ENCODE results near the gene PANK1. TPM values are rescaled to one million over a fixed set of nuclear protein-coding genes. Genes with fewer than 3 reads are reported as not detected.
"Not testable (repeated sequence)": the region's sequence is repeated elsewhere in the genome, so short reads cannot be mapped to it uniquely, and the experiment has no call there.

The PANK1 gene
- polyA plus RNA-seq, 1 experiment, result 4.2 TPM

GRCh38 chr10:89547853-89548513 lies 97.1 kb downstream of the PANK1 start:
- no peak overlapping the region for H3K4me3 ChIP-seq (ENCODE audit: low read depth, low read length)
- CTCF ChIA-PET, result no interaction called here

GRCh38 chr10:89546651-89547050 lies 98.4 kb downstream of the PANK1 start:
- CTCF ChIA-PET; H3K27me3 ChIP-seq (ENCODE audit: control insufficient read depth, insufficient read depth, low read length); H3K4me3 ChIP-seq (ENCODE audit: low read depth, low read length); POLR2A ChIA-PET; DNase-seq (ENCODE audit: low read depth); H3K36me3 ChIP-seq (ENCODE audit: control insufficient read depth, insufficient read depth, low read length): not testable (repeated sequence)

More at GRCh38 chr10:89547853-89548513, 97.1 kb downstream of the PANK1 start:
- Histone ChIP-seq H3K36me3 (ENCODE audit: control insufficient read depth, insufficient read depth, low read length) (no peaks in the 10 kb centered on the region), H3K27me3 (ENCODE audit: control insufficient read depth, insufficient read depth, low read length) (no peaks in the 10 kb centered on the region; the same call in 1 of the 2 replicates)
- TF ChIP-seq CTCF (IDR thresholded peaks at IDR 0.05; ENCODE audit: insufficient read depth, low read depth, low read length), result no peak
- POLR2A ChIA-PET, result no interaction called here
- DNase-seq (ENCODE audit: low read depth), result no peak

- TF ChIP-seq CTCF (IDR thresholded peaks at IDR 0.05; ENCODE audit: insufficient read depth, low read depth, low read length), result no peak
- H3K36me3 ChIP-seq (ENCODE audit: control insufficient read depth, insufficient read depth, low read length), result no peaks in the 10 kb centered on the region
- CTCF ChIA-PET, result interaction anchor here (0.8 kb wide), 1 partner anchor 10 kb away, joined by 3 read pairs; no protein-coding TSS in a partner anchor
- H3K27me3 ChIP-seq (ENCODE audit: control insufficient read depth, insufficient read depth, low read length), result no peaks in the 10 kb centered on the region; the same call in 1 of the 2 replicates
- POLR2A ChIA-PET, result no interaction called here
- no peak for DNase-seq (ENCODE audit: low read depth)
- H3K4me3 ChIP-seq (ENCODE audit: low read depth, low read length), result no peak overlapping the region
Observed at GRCh38 chr10:89543841-89544240, 101.2 kb downstream of the PANK1 start.

- no peak overlapping the region for H3K4me3 ChIP-seq (ENCODE audit: low read depth, low read length)
- H3K36me3 ChIP-seq (ENCODE audit: control insufficient read depth, insufficient read depth, low read length), result no peaks in the 10 kb centered on the region
- no peak for TF ChIP-seq CTCF (IDR thresholded peaks at IDR 0.05; ENCODE audit: insufficient read depth, low read depth, low read length)
- peaks cover 5% of the 10 kb centered on the region for H3K27me3 ChIP-seq (ENCODE audit: control insufficient read depth, insufficient read depth, low read length)
- ChIA-PET CTCF (interaction anchor here (0.9 to 1.7 kb wide), 2 partner anchors 10 to 106 kb away, joined by 3 to 6 read pairs; no protein-coding TSS in a partner anchor), POLR2A (interaction anchor here (0.7 kb wide), 1 partner anchor 12 kb away, joined by 15 read pairs; no protein-coding TSS in a partner anchor)
- no peak for DNase-seq (ENCODE audit: low read depth)
Observed at GRCh38 chr10:89540420-89540949, 104.6 kb downstream of the PANK1 start.

GRCh38 chr10:89537364-89537763 lies 107.7 kb downstream of the PANK1 start:
- H3K27me3 ChIP-seq (ENCODE audit: control insufficient read depth, insufficient read depth, low read length), result peaks cover 18% of the 10 kb centered on the region
- ChIA-PET CTCF (interaction anchor here (1.0 to 2.9 kb wide), 2 partner anchors 12 to 16 kb away, joined by 4 to 6 read pairs; no protein-coding TSS in a partner anchor), POLR2A (no interaction called here)
- no peak overlapping the region for H3K4me3 ChIP-seq (ENCODE audit: low read depth, low read length)
- TF ChIP-seq CTCF (IDR thresholded peaks at IDR 0.05; ENCODE audit: insufficient read depth, low read depth, low read length), result no peak
- DNase-seq (ENCODE audit: low read depth), result no peak
- H3K36me3 ChIP-seq (ENCODE audit: control insufficient read depth, insufficient read depth, low read length), result no peaks in the 10 kb centered on the region

All from BJ (cell line).